HG02870 (cell line): ENCODE measurements around the gene ABCB6.
"Not testable (repeated sequence)": the region's sequence is repeated elsewhere in the genome, so short reads cannot be mapped to it uniquely, and the experiment has no call there.

Experiments
- ATAC-seq: cut with Tn5 transposase; IDR thresholded peaks from one replicate; pipeline ENCODE4 v1.9.1; 2021; ENCODE audit warnings: mild to moderate bottlenecking, moderate library complexity; ENCODE audit not compliant: unreplicated experiment

ABCB6 gene

DNA sequence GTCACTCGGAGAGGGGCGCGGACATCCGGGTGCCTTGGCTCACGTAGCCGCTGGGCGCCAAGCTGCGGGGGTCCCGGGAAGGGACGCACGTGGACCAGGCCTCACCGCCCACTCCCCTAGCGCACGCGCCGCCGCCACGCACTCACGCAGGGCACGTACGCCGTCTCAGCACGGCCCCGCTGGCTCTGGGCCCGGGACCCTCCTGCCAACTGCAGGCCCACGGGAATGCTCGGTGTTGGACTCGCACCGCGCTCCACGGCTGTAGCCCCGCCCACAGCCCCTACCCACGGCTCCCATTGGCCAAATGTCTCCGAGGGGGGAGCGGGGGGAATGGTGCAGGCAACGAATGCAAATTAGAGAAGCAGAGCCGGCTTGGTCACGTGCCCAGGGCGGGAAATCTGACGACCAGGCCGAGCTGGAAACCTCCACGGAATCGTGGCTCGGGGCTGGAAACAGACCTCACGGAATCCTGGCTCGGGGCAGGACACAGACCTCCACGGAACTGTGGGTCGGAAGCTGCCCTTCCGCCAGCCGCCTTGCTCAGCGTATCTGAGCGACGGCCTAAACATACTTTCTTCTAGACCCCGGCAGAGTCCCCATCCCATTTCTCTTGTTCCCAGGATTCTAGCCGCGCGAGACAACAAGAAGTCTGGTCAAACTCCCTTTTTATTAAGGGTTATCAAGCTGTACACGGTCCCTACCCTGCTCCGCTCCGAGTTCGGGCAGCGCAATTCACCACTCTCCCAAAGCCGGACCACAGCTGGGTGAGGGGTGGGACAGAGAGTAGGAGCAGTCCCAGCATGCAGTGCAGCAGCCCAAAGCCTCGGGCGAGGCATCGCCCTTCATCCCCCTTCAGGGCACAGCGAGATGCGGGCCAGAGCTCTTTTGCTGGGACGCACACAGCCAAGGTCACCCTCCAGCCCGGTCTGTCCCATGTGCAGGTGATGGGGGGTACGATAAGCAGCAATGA, at the start of gene ABCB6:
ABCB6 (minus strand) TSS at position 227 of the 970 bp plus-strand sequence. CDS start 285 bp downstream, outside the sequence.
- ATAC-seq: peak; percentile 70

- ATAC-seq: no peak
Measured at GRCh38 chr2:219268294-219268693, 49.5 kb upstream of the ABCB6 start.

GRCh38 chr2:219266886-219267285, 48.1 kb upstream of the ABCB6 start:
- no peak for ATAC-seq

GRCh38 chr2:219266232-219266631, 47.5 kb upstream of the ABCB6 start:
- ATAC-seq: no peak

GRCh38 chr2:219261024-219261855, 42.5 kb upstream of the ABCB6 start:
- ATAC-seq: no peak

DNA sequence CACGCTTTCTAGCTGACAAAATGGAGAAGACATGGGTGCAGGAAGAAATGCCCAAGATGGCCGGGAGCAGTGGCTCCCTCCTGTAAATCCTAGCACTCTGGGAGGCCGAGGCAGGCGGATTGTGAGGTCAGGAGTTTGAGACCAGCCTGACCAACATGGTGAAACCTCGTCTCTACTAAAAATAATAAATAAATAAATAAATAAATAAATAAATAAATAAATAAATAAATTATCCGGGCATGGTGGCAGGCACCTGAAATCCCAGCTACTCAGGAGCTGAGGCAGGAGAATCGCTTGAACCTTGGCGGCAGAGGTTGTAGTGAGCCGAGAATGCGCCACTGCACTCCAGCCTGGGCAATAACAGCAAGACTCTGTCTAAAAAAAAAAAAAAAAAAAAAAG, 40.2 kb upstream of the ABCB6 start:
- ATAC-seq: not testable (repeated sequence)

DNA sequence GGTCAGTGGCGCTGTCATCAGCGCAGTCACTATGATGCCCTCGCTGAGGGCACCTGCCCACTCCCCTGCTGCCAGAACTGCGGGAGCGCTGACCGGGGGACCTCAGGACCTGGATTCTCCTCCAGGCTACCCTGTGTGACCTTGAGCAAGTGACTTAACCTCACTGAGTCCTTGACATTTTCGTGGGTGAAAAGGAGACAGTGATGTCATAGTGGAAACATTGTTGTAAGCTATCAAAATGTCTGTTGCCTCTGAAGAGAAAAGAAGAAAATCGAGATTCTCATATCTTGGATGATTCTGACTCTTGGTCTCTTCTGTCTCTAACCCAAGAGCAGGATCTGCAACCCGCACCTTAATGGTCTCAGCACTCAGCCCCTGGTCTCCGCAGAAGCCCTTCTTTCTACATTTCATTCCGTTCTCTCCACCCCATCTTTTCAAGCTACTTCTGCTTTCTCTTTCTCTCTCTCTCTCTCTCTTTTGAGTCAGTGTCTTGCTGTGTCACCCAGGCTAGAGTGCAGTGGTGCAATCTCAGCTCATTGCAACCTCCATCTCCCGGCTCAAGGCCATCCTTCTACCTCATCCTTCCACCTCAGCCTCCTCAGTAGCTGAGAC, 35.9 kb upstream of the ABCB6 start:
- ATAC-seq: peak; percentile 23

GRCh38 chr2:219253753-219254589, 35.2 kb upstream of the ABCB6 start, which contains the start of gene TUBA4A:
Gene TUBA4A, minus strand, starts transcription at chr2:219253918. Its CDS starts 60 bp downstream, at chr2:219253858.
- peak; percentile 60 for ATAC-seq

DNA sequence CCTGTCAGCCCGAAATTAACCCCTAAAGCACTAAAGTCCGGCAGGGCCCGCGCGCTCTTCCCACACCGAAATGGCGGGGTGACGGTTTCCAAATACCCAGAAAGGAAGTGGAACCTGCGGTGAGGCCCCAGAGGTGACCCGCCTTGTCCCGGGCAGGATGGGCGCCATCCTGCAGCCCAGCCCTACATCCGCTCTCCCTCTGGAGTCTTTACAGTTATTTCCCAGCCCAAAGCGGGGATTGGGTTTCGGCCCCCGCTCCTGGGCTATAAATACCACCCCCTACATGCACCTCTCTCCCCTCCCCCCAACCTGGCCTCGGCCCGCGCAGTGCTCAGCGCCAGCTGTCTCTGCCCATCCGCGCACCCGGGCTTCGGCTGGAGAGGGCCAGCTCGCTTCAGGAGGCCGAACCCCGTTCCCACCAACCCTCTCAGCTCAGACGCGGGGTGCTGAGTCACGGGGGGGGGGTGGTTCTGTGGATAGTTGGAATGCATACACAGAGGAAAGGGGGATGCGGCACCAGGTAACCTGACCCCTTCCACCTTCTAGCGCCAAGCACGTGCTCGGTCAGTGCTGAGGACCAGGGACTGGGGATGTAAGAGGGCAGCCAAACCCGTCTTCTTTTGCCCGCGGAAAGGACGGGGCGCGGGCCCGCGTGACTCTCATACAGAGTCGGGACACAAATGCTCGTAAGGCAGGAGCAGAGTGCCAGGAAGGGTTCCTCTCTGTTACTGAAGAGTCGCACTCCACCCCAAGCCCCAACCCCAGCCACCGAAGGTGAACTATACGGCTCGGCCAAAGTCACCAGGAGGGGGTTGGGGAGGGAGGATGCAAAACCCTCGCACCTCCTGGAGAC, 34.4 kb upstream of the ABCB6 start, which contains the start of gene TUBA4B:
TUBA4B (plus strand) TSS at position 344 of the 853 bp plus-strand sequence; CDS start at position 509, 165 bp downstream.
- peak; percentile 20 for ATAC-seq

- no peak for ATAC-seq
Measured at GRCh38 chr2:219252570-219252899, 33.8 kb upstream of the ABCB6 start.

GRCh38 chr2:219252084-219252483, 33.3 kb upstream of the ABCB6 start:
- ATAC-seq: no peak

- ATAC-seq: no peak
Measured at GRCh38 chr2:219251656-219252055, 32.9 kb upstream of the ABCB6 start.

DNA sequence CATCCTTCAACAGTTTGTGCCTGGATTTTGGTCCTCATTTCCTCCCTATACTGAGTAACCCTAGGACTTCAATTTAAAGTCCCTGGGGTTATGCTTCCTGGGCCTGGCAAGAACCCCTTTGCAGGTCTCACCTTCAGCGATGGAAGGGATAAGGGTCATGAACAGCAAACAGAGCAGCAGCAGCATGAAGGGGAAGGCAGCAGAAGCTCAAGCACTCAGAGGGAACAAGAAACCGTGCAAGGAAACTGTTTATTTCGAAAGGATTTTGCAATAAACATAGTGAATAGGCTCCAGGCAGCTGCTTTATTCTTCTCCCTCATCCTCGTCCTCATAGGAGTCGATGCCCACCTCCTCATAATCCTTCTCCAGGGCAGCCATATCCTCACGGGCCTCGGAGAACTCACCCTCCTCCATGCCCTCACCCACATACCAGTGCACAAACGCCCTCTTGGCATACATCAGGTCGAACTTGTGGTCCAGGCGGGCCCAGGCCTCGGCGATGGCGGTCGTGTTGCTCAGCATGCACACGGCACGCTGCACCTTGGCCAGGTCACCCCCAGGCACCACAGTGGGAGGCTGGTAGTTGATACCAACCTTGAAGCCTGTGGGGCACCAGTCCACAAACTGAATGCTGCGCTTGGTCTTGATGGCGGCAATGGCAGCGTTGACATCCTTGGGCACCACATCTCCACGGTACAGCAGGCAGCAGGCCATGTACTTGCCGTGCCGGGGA, 31.5 kb upstream of the ABCB6 start:
- no peak for ATAC-seq

DNA sequence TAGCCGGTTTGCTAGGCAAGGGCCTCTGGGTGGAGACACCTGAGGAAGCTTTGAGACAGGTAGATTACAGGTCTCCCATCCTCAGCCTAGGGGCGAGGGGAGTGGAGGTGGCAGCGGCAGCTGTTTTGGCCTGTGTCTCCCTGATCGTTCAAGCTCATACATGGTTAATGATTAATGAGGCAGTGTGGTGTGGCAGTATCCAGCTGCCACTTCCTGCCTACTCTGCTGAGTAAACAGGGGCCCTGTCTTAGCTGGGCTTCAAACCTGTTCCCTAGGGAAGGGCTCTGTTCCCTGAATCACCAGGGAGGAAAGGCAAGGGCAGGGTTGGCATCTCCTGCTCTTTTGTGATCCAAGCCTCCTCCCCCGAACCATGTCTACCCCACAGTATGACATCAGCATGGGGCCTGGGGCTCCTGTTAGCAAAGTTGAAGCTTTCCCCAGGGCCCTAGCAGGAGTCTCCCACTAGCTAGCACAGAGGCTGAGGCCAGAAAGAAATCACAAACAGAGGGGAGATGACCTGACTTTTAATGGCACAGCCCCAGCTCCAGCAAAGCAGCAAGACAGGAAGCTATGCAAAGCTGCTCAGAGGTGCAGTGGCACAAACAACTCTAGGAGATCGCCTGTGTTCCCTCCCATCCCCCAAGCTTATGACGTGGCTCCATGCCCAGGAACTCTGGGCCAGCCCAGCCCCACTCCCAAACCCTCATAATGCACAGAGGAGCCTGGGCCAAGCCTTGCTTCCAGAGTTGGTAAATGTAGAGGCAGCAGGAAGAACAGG, 30.6 kb upstream of the ABCB6 start:
- no peak for ATAC-seq

DNA sequence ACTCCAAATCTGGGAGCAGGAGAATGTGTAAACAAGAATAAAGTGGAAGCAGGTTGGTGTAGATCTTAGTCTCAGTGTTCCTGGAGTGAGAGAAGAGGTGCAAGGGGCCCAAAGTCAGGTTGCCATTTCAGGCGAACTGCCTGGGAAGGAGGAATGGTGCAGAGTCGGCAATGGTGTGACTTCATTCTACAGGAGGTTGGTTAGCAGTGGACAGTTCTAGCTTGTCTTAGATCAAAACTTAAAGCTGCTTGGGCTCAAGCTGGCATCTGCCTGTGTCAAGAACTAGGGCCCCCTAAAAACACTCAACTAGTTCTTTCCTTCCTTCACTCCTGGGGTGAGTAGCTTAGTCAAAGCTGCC, 30.1 kb upstream of the ABCB6 start:
- no peak for ATAC-seq

GRCh38 chr2:219247678-219248642, 29.2 kb upstream of the ABCB6 start:
- ATAC-seq: no peak

- ATAC-seq: no peak
Measured at GRCh38 chr2:219246559-219246958, 27.8 kb upstream of the ABCB6 start.
